WTC11 (cell line): Measurements from ENCODE around the gene CASP12. TPM values are rescaled to one million over a fixed set of nuclear protein-coding genes. Genes with fewer than 3 reads are reported as not detected.
A peak's percentile ranks its signal among the peaks of the same experiment; 100 is the strongest.

Experiments
- ATAC-seq: fragments of 200-7000 bp; cut with Tn5 transposase; 2 replicates; pipeline ENCODE4 v1.10.0; 2021; ENCODE audit warnings: mild to moderate bottlenecking, moderate library complexity
- CTCF ChIA-PET: fragments of 300-600 bp; sonication (Branson Sonifier 250); formaldehyde crosslinking; loops from one replicate; lab custom pipeline; 2021; ENCODE audit warnings: antibody characterized with exemption; lab: Charles Lee
- POLR2A ChIA-PET: fragments of 350-600 bp; sonication (Branson Sonifier 250); formaldehyde crosslinking; loops from one replicate; lab custom pipeline; 2021; ENCODE audit warnings: antibody characterized with exemption; lab: Charles Lee
- DNase-seq: peaks from one replicate; pipeline ENCODE4 v3.0.0; 2021; ENCODE audit warnings: low spot score
- H3K27ac Mint-ChIP-seq: 2 replicates; pipeline ENCODE4 v1.8.0; 2021; ENCODE audit warnings: mixed read lengths
- H3K27me3 Mint-ChIP-seq: 2 replicates; pipeline ENCODE4 v1.8.0; 2021; ENCODE audit warnings: low read depth, mild to moderate bottlenecking, moderate library complexity, mixed read lengths
- H3K36me3 Mint-ChIP-seq: 2 replicates; pipeline ENCODE4 v1.8.0; 2021; ENCODE audit warnings: mixed read lengths
- H3K4me1 Mint-ChIP-seq: 2 replicates; pipeline ENCODE4 v1.8.0; 2022; ENCODE audit warnings: mixed read lengths
- H3K4me3 Mint-ChIP-seq: 2 replicates; pipeline ENCODE4 v1.8.0; 2021; ENCODE audit warnings: mild to moderate bottlenecking, moderate library complexity, mixed read lengths
- H3K9me3 Mint-ChIP-seq: 2 replicates; pipeline ENCODE4 v1.8.0; 2021; ENCODE audit warnings: mixed read lengths
- ELF4 ChIP-seq: sonication (generic); formaldehyde crosslinking; IDR thresholded peaks from 2 replicates; pipeline ENCODE4 v1.8.1; 2022; ENCODE audit warnings: low read depth, mild to moderate bottlenecking, moderate library complexity, missing genetic modification reagents
- EMX1 ChIP-seq: fragments of 250-450 bp; sonication (Bioruptor Pico); IDR thresholded peaks from 2 replicates; pipeline ENCODE4 v1.8.0; 2021; ENCODE audit warnings: mild to moderate bottlenecking
- ESRRA ChIP-seq: sonication (generic); formaldehyde crosslinking; IDR thresholded peaks from 2 replicates; pipeline ENCODE4 v1.8.1; 2022; ENCODE audit warnings: mild to moderate bottlenecking, missing genetic modification reagents, borderline replicate concordance
- FOXJ3 ChIP-seq: sonication (generic); formaldehyde crosslinking; IDR thresholded peaks from 2 replicates; pipeline ENCODE4 v1.9.0; 2021; ENCODE audit warnings: missing genetic modification reagents, mild to moderate bottlenecking, borderline replicate concordance
- FOXP1 ChIP-seq: sonication (generic); formaldehyde crosslinking; IDR thresholded peaks from 2 replicates; pipeline ENCODE4 v1.8.0; 2022; ENCODE audit warnings: missing genetic modification reagents, mild to moderate bottlenecking, moderate library complexity, borderline replicate concordance
- GRHL2 ChIP-seq: fragments of 250-450 bp; sonication (Bioruptor Pico); IDR thresholded peaks from 2 replicates; pipeline ENCODE4 v1.8.0; 2022; ENCODE audit warnings: mild to moderate bottlenecking, moderate library complexity; ENCODE audit not compliant: insufficient replicate concordance, severe bottlenecking
- GTF2I ChIP-seq: fragments of 250-450 bp; sonication (Bioruptor Pico); conservative IDR thresholded peaks from 2 replicates; pipeline ENCODE4 v1.4.0; 2021; ENCODE audit warnings: mild to moderate bottlenecking
- JUN ChIP-seq: sonication (generic); formaldehyde crosslinking; IDR thresholded peaks from 2 replicates; pipeline ENCODE4 v1.8.0; 2023; ENCODE audit warnings: mild to moderate bottlenecking, missing genetic modification reagents
- KAT7 ChIP-seq: sonication (generic); formaldehyde crosslinking; IDR thresholded peaks from 2 replicates; pipeline ENCODE4 v1.8.1; 2023; ENCODE audit warnings: missing genetic modification reagents, mild to moderate bottlenecking, borderline replicate concordance
- MLX ChIP-seq: sonication (generic); formaldehyde crosslinking; IDR thresholded peaks from 2 replicates; pipeline ENCODE4 v1.8.1; 2023; ENCODE audit warnings: mild to moderate bottlenecking, missing genetic modification reagents, moderate library complexity
- NFYB ChIP-seq: sonication (generic); formaldehyde crosslinking; conservative IDR thresholded peaks from 2 replicates; pipeline ENCODE4 v1.8.0; 2022; ENCODE audit warnings: low read depth, missing genetic modification reagents
- NR3C1 ChIP-seq: sonication (generic); formaldehyde crosslinking; conservative IDR thresholded peaks from 2 replicates; pipeline ENCODE4 v1.8.1; 2023; ENCODE audit warnings: low read depth, mild to moderate bottlenecking, missing genetic modification reagents
- STAT6 ChIP-seq: sonication (generic); formaldehyde crosslinking; conservative IDR thresholded peaks from 2 replicates; pipeline ENCODE4 v1.8.1; 2023; ENCODE audit warnings: mild to moderate bottlenecking, low read depth, missing genetic modification reagents, moderate library complexity
- TEAD1 ChIP-seq: sonication (generic); formaldehyde crosslinking; IDR thresholded peaks from 2 replicates; pipeline ENCODE4 v1.8.0; 2022; ENCODE audit warnings: mild to moderate bottlenecking, missing genetic modification reagents
- USF2 ChIP-seq: sonication (generic); formaldehyde crosslinking; IDR thresholded peaks from 2 replicates; pipeline ENCODE4 v1.8.1; 2023; ENCODE audit warnings: mild to moderate bottlenecking, missing genetic modification reagents, moderate library complexity
- ZNF281 ChIP-seq: sonication (generic); formaldehyde crosslinking; IDR thresholded peaks from 2 replicates; pipeline ENCODE4 v1.8.0; 2023; ENCODE audit warnings: mild to moderate bottlenecking, missing genetic modification reagents
- ZNF317 ChIP-seq: sonication (generic); formaldehyde crosslinking; IDR thresholded peaks from 2 replicates; pipeline ENCODE4 v1.8.1; 2023; ENCODE audit warnings: low read depth, mild to moderate bottlenecking, moderate library complexity, missing genetic modification reagents, borderline replicate concordance
- ZNF423 ChIP-seq: fragments of 250-450 bp; sonication (Bioruptor Pico); IDR thresholded peaks from 2 replicates; pipeline ENCODE4 v2.1.2; 2022; ENCODE audit warnings: mild to moderate bottlenecking, moderate library complexity
- ZNF425 ChIP-seq: fragments of 250-450 bp; sonication (Bioruptor Pico); conservative IDR thresholded peaks from 2 replicates; pipeline ENCODE4 v1.9.0; 2021; ENCODE audit warnings: mild to moderate bottlenecking
- ZNF512 ChIP-seq: sonication (generic); formaldehyde crosslinking; IDR thresholded peaks from 2 replicates; pipeline ENCODE4 v1.8.1; 2022; ENCODE audit warnings: missing genetic modification reagents, borderline replicate concordance
- ZNF671 ChIP-seq: fragments of 250-450 bp; sonication (Bioruptor Pico); IDR thresholded peaks from 2 replicates; pipeline ENCODE4 v1.8.0; 2021; ENCODE audit warnings: mild to moderate bottlenecking
- total RNA-seq: library from RNA; stranded (reverse); gene quantifications from 3 replicates; pipeline ENCODE4 v1.2.3, GENCODE V29; 2021

CASP12 gene
- total RNA-seq, 1 experiment from 2014 or later = not detected

GRCh38 chr11:104866815-104867214 lies 31.4 kb downstream of the CASP12 start:
- H3K36me3 Mint-ChIP-seq = peaks cover 31% of the 10 kb centered on the region
- DNase-seq (no peak), ATAC-seq (no peak)
- H3K4me3 Mint-ChIP-seq = no peak overlapping the region
- H3K9me3 Mint-ChIP-seq = peaks cover 28% of the 10 kb centered on the region
- POLR2A ChIA-PET = no interaction called here
- no peak for TF ChIP-seq JUN (CRISPR knock-in tag)
- TF ChIP-seq ZNF317 (CRISPR knock-in tag) = no peak
- no peak for TF ChIP-seq ZNF423
- TF ChIP-seq KAT7 = no peak
- TF ChIP-seq STAT6 (CRISPR knock-in tag) = no peak
- TF ChIP-seq FOXP1 (CRISPR knock-in tag) = no peak
- TF ChIP-seq USF2 = no peak
- no peak for TF ChIP-seq TEAD1 (CRISPR knock-in tag)
- TF ChIP-seq GRHL2 (CRISPR knock-in tag) = no peak
- TF ChIP-seq GTF2I = no peak
- TF ChIP-seq ZNF281 (CRISPR knock-in tag) = no peak
- TF ChIP-seq ELF4 (CRISPR knock-in tag) = no peak
- no peak for TF ChIP-seq EMX1 (CRISPR knock-in tag)
- TF ChIP-seq ZNF512 (CRISPR knock-in tag) = no peak
- no peak for TF ChIP-seq ZNF671 (CRISPR knock-in tag)
- no peak for TF ChIP-seq FOXJ3 (CRISPR knock-in tag)
- no peak overlapping the region for H3K27ac Mint-ChIP-seq
- H3K4me1 Mint-ChIP-seq = peaks cover 10% of the 10 kb centered on the region
- CTCF ChIA-PET = interaction anchor here (0.6 kb wide), 1 partner anchor 1132 kb away, joined by 3 read pairs; no protein-coding TSS in a partner anchor
- no peaks in the 10 kb centered on the region for H3K27me3 Mint-ChIP-seq

GRCh38 chr11:104858882-104859775 lies 39.1 kb downstream of the CASP12 start:
- Mint-ChIP-seq H3K4me1 (peaks cover 48% of the 10 kb centered on the region), H3K36me3 (peaks cover 11% of the 10 kb centered on the region; the same call in 1 of the 2 replicates), H3K9me3 (peaks cover 8% of the 10 kb centered on the region), H3K27me3 (no peaks in the 10 kb centered on the region), H3K27ac (no peak overlapping the region), H3K4me3 (no peak overlapping the region)
- ATAC-seq (peak; percentile 57), DNase-seq (no peak)
- CTCF ChIA-PET = no interaction called here
- POLR2A ChIA-PET = no interaction called here
- TF ChIP-seq MLX (CRISPR knock-in tag) (no peak), ZNF425 (CRISPR knock-in tag) (no peak), ZNF317 (CRISPR knock-in tag) (no peak), NR3C1 (CRISPR knock-in tag) (no peak), NFYB (CRISPR knock-in tag) (no peak), ESRRA (no peak)
